HepG2 (cell line): ENCODE data around the gene CHCHD6. TPM values are rescaled to one million over a fixed set of nuclear protein-coding genes. Genes with fewer than 3 reads are reported as not detected.

Source experiments
- ATAC-seq: fragments of 200-7000 bp; cut with Tn5 transposase; 3 replicates; pipeline ENCODE4 v1.9.1; 2020; ENCODE audit warnings: mild to moderate bottlenecking, moderate library complexity
- BruUV-seq: library from RNA; stranded (reverse); fragments of 400-500 nt; replicated peaks from 2 replicates; lab custom pipeline; 2021; lab: Mats Ljungman, UMichigan
- CTCF ChIA-PET: fragments of 300-600 bp; formaldehyde crosslinking; extraction: SDS; loops from one replicate; lab custom pipeline; 2021; ENCODE audit warnings: low total read pairs, inconsistent platforms, low intra/inter-chr PET ratio; lab: Yijun Ruan, JAX
- POLR2A ChIA-PET: fragments of 350-600 bp; sonication (Branson Sonifier 250); formaldehyde crosslinking; loops from one replicate; lab custom pipeline; 2020; ENCODE audit warnings: antibody characterized with exemption, inconsistent platforms; lab: Yijun Ruan, JAX
- DNase-seq: peaks from one replicate; pipeline ENCODE4 v3.0.0-alpha.2; 2015; ENCODE audit warnings: low spot score
- FAIRE-seq: peaks from 3 replicates; lab custom pipeline; 2011; peaks lifted over from hg19 to GRCh38; lab: Jason Lieb, UNC
- H2AFZ ChIP-seq: one replicate; pipeline ENCODE4 v1.6.1; 2011; ENCODE audit warnings: low read length, inconsistent platforms
- H3K27ac ChIP-seq: fragments of 300-600 bp; 3 replicates; pipeline ENCODE4 v1.8.0; 2011; ENCODE audit warnings: mixed run types, mild to moderate bottlenecking, mixed read lengths, low read length, inconsistent platforms; ENCODE audit not compliant: insufficient read depth; ENCODE audit errors: extremely low read length
- H3K27me3 ChIP-seq, 2 experiments: fragments of 200-600 bp in 1 of 2; 2 replicates in 1 of 2; 3 replicates in 1 of 2; pipeline versions ENCODE4 v1.6.0 to v1.8.0; 2011; ENCODE audit warnings: low read length in 2 of 2, mild to moderate bottlenecking in 2 of 2, moderate library complexity in 2 of 2, inconsistent platforms in 1 of 2; ENCODE audit not compliant: insufficient read depth in 2 of 2, control insufficient read depth in 1 of 2
- H3K36me3 ChIP-seq, 2 experiments: fragments of 200-600 bp in 1 of 2; replicated peaks in 1 of 2; 2 replicates in 1 of 2; 3 replicates in 1 of 2; pipeline versions ENCODE4 v1.5.1 to v1.8.0; 2011; ENCODE audit warnings: low read length in 2 of 2, inconsistent platforms in 1 of 2; ENCODE audit not compliant: insufficient read depth in 2 of 2, control insufficient read depth in 1 of 2
- H3K4me1 ChIP-seq: 2 replicates; pipeline ENCODE4 v1.5.1; 2012; ENCODE audit warnings: low read length, inconsistent platforms; ENCODE audit not compliant: insufficient read depth
- H3K4me2 ChIP-seq: 2 replicates; pipeline ENCODE4 v1.6.0; 2011; ENCODE audit warnings: low read depth, low read length, inconsistent platforms
- H3K4me3 ChIP-seq, 3 experiments: fragments of 200-600 bp in 1 of 3; sonication (generic), shearing (Covaris generic) in 1 of 3; replicated peaks in 1 of 3; 2 replicates each; pipeline ENCODE4 v1.5.1; 2011 to 2016; ENCODE audit warnings: low read length in 3 of 3, inconsistent platforms in 2 of 3, low read depth in 2 of 3, mild to moderate bottlenecking in 2 of 3, control low read depth in 1 of 3, mixed read lengths in 1 of 3; ENCODE audit not compliant: insufficient read depth in 1 of 3
- H3K79me2 ChIP-seq: one replicate; pipeline ENCODE4 v1.6.1; 2011; ENCODE audit warnings: low read length, inconsistent platforms; ENCODE audit not compliant: insufficient read depth
- H3K9ac ChIP-seq: 2 replicates; pipeline ENCODE4 v1.6.0; 2011; ENCODE audit warnings: mild to moderate bottlenecking, low read depth, low read length, inconsistent platforms; ENCODE audit not compliant: insufficient read depth
- H3K9me3 ChIP-seq: 2 replicates; pipeline ENCODE4 v1.5.1; 2012; ENCODE audit warnings: mild to moderate bottlenecking, low read length
- H4K20me1 ChIP-seq: 2 replicates; pipeline ENCODE4 v1.6.0; 2011; ENCODE audit warnings: inconsistent platforms, mild to moderate bottlenecking, low read length, moderate library complexity; ENCODE audit not compliant: insufficient read depth
- FOXA3 ChIP-seq: IDR thresholded peaks from 2 replicates; pipeline ENCODE4 v1.6.1; 2016; ENCODE audit warnings: missing genetic modification reagents, missing compliant biosample characterization
- HNF4A ChIP-seq: sonication (generic); formaldehyde crosslinking; IDR thresholded peaks from 2 replicates; pipeline ENCODE4 v1.4.0; 2020; ENCODE audit warnings: missing genetic modification reagents
- HNF4G ChIP-seq, 2 experiments: sonication (generic) in 1 of 2; formaldehyde crosslinking in 1 of 2; IDR thresholded peaks; 2 replicates each; pipeline versions ENCODE4 v1.4.0 to v1.6.1; 2011 to 2020; ENCODE audit warnings: borderline replicate concordance in 2 of 2, low read depth in 2 of 2, mild to moderate bottlenecking in 2 of 2, low read length in 1 of 2, missing genetic modification reagents in 1 of 2, moderate library complexity in 1 of 2
- NPAS2 ChIP-seq: sonication (generic); formaldehyde crosslinking; IDR thresholded peaks from 2 replicates; pipeline ENCODE4 v1.8.0; 2022; ENCODE audit warnings: mild to moderate bottlenecking, missing genetic modification reagents, borderline replicate concordance
- PAF1 ChIP-seq: IDR thresholded peaks from 2 replicates; pipeline ENCODE4 v1.6.1; 2016; ENCODE audit warnings: missing genetic modification reagents, missing compliant biosample characterization
- SAP130 ChIP-seq: IDR thresholded peaks from 2 replicates; pipeline ENCODE4 v1.6.1; 2016; ENCODE audit warnings: low read depth
- ZNF256 ChIP-seq: sonication (generic); formaldehyde crosslinking; conservative IDR thresholded peaks from 2 replicates; pipeline ENCODE4 v1.4.0; 2020; ENCODE audit warnings: missing genetic modification reagents
- ZNF263 ChIP-seq: sonication (generic); formaldehyde crosslinking; IDR thresholded peaks from 2 replicates; pipeline ENCODE4 v1.4.0; 2020; ENCODE audit warnings: missing genetic modification reagents
- ZNF329 ChIP-seq: sonication (generic); formaldehyde crosslinking; IDR thresholded peaks from 2 replicates; pipeline ENCODE4 v1.9.0; 2021; ENCODE audit warnings: low read depth, mild to moderate bottlenecking, missing genetic modification reagents
- WGBS: methylation state at CpG from one replicate; pipeline ENCODE4 v1.1.6; 2017; ENCODE audit warnings: low lambda C conversion rate; 5-methylcytosine and 5-hydroxymethylcytosine counted together
- in situ Hi-C: cut with HindIII; loops from 2 replicates; pipeline ENCODE4 v1.10.0; 2017; ENCODE audit warnings: low pct_unique_long_range_greater_than_20kb; ENCODE audit not compliant: extremely low pct_ligation_motif_present
- intact Hi-C: fragments of 100-400 bp; cut with micrococcal nuclease; formaldehyde crosslinking; loops from one replicate; pipeline ENCODE4 v1.10.0; 2022; ENCODE audit not compliant: unreplicated experiment
- polyA plus RNA-seq, 8 experiments: library from polyadenylated mRNA; depleted of rRNA in 3 of 8; stranded (reverse) in 7 of 8; unstranded in 1 of 8; fragments of >200 nt; fragmentation: Illumina TruSeq in 4 of 8; extraction: Trizol in 4 of 8; gene quantifications; 2 replicates each; pipeline versions ENCODE4 v1.2.1 to v1.2.3, GENCODE V29; 2011 to 2016; ENCODE audit warnings: low read depth in 4 of 8, missing spikeins in 1 of 8, mixed read lengths in 1 of 8; ENCODE audit not compliant: insufficient read depth in 1 of 8
- total RNA-seq, 5 experiments: library from RNA; depleted of rRNA; stranded (reverse); fragments of >200 nt; fragmentation: Illumina TruSeq; extraction: Trizol; gene quantifications; 2 replicates each; pipeline ENCODE4 v1.2.3, GENCODE V29; 2016; ENCODE audit warnings: low read depth in 1 of 5
- TF ChIP-seq, protein P1 (sequence below): sonication (generic); formaldehyde crosslinking; IDR thresholded peaks from 2 replicates; pipeline ENCODE4 v1.8.0; 2022; ENCODE audit warnings: missing genetic modification reagents, mild to moderate bottlenecking, moderate library complexity, borderline replicate concordance
- TF ChIP-seq, protein P2 (sequence below): fragments of 450-650 bp; IDR thresholded peaks from 2 replicates; pipeline ENCODE4 v1.6.1; 2016

The CHCHD6 gene
- total and polyA plus RNA-seq, 2 of the 13 experiments (the other 11 are each of a cell fraction or from before 2014, with no cell fraction given): 20.3 to 20.8 TPM

DNA sequence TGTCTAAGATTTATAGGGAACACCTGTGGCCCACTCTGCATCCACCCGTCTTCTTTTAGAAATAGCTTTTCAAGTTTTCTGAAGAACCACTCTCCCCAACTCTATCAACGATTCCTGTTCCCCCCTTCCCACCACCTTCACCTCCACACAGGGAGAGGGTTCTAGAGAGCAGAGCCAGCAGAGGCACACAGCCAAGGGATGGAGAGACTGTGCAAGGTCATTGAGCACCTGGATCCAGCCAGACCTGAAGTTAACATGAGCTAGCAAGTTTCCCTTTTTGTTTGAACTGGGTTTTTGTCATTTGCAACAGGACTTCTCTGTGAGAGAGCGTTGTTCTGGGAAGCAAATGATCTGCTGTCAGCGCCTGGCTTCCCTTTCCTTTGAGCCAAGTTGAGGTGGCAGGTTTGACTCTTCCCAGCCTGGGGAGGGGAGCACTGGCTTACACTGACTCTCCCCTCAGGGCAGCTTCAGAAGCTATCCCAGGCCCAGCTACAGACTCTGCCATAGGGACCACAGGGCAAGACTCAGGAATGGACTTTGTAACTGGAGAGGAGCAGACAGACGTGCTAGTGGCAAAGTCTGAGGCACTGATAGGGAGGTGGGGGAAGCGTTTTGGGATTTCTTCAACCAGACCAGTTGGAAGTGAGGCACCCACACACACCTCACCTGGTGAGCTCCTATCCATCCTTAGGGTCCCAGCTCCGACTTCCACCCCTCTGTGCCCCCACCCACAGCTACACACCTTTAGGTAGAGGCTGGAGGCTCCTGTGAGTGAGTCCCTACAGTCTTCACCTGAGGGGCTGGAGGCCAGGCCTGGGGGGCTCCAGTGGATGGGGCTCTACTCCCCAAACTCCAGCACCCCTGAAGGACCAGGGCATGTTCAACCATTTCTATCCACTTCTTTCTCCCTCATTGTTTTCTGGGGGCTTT, 259.5 kb downstream of the CHCHD6 start:
- WGBS: 81% methylated on average over 5 of the region's 7 CpGs
- in situ Hi-C loops: loop anchor here (5.0 kb wide), 1 partner anchor 211 kb away; no protein-coding TSS in a partner anchor

DNA sequence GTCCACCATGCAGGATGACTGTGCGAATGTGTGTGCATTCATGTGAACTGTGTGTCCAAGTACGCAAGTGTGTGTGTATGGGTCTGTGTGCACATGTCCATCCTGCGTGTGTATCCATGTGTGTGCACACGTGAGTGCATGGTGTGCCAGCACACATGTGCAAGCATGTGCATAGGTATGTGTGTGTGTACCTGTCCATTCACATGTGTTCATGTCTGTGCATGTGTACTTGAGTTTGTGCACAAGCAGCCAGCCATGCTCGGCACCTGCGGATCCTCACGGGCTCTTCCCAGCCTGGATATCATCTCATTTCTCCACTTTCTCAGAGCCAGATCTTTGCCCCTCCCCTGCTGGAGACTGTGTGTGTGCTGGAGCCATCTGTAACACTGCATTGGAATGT, 260.2 kb downstream of the CHCHD6 start:
- POLR2A ChIA-PET: no interaction called here
- Histone ChIP-seq H3K79me2 (no peaks in the 10 kb centered on the region), H3K4me3 (no peak overlapping the region), H4K20me1 (no peaks in the 10 kb centered on the region), H3K4me2 (no peak overlapping the region), H3K27ac (no peak overlapping the region), H3K4me1 (peaks cover 36% of the 10 kb centered on the region), H2AFZ (no peak overlapping the region), H3K9ac (no peak overlapping the region), H3K9me3 (no peaks in the 10 kb centered on the region), H3K36me3 (no peaks in the 10 kb centered on the region), H3K27me3 (no peaks in the 10 kb centered on the region)
- FAIRE-seq (no peak), ATAC-seq (no peak), DNase-seq (no peak)
- in situ Hi-C loops (loop anchor here (5.0 kb wide), 1 partner anchor 212 kb away; no protein-coding TSS in a partner anchor), intact Hi-C loops (no loop called here)
- no TSS peak for BruUV-seq
- no peak for TF ChIP-seq PAF1
- TF ChIP-seq, protein P1, sequence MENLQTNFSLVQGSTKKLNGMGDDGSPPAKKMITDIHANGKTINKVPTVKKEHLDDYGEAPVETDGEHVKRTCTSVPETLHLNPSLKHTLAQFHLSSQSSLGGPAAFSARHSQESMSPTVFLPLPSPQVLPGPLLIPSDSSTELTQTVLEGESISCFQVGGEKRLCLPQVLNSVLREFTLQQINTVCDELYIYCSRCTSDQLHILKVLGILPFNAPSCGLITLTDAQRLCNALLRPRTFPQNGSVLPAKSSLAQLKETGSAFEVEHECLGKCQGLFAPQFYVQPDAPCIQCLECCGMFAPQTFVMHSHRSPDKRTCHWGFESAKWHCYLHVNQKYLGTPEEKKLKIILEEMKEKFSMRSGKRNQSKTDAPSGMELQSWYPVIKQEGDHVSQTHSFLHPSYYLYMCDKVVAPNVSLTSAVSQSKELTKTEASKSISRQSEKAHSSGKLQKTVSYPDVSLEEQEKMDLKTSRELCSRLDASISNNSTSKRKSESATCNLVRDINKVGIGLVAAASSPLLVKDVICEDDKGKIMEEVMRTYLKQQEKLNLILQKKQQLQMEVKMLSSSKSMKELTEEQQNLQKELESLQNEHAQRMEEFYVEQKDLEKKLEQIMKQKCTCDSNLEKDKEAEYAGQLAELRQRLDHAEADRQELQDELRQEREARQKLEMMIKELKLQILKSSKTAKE (CRISPR knock-in tag): no peak
- TF ChIP-seq SAP130 (CRISPR knock-in tag): no peak
- TF ChIP-seq ZNF256: no peak
- TF ChIP-seq, protein P2, sequence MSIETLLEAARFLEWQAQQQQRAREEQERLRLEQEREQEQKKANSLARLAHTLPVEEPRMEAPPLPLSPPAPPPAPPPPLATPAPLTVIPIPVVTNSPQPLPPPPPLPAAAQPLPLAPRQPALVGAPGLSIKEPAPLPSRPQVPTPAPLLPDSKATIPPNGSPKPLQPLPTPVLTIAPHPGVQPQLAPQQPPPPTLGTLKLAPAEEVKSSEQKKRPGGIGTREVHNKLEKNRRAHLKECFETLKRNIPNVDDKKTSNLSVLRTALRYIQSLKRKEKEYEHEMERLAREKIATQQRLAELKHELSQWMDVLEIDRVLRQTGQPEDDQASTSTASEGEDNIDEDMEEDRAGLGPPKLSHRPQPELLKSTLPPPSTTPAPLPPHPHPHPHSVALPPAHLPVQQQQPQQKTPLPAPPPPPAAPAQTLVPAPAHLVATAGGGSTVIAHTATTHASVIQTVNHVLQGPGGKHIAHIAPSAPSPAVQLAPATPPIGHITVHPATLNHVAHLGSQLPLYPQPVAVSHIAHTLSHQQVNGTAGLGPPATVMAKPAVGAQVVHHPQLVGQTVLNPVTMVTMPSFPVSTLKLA: peak; percentile 86
- TF ChIP-seq FOXA3 (CRISPR knock-in tag): no peak
- CTCF ChIA-PET: no interaction called here
- 85% methylated on average over 6 of the region's 7 CpGs for WGBS

More for the DNA sequence above, 259.5 kb downstream of the CHCHD6 start:
- no peaks in the 10 kb centered on the region for H3K79me2 ChIP-seq
- H3K9ac ChIP-seq: no peak overlapping the region
- FAIRE-seq (no peak), ATAC-seq (peak; percentile 58), DNase-seq (no peak)
- intact Hi-C loops: no loop called here
- no peaks in the 10 kb centered on the region for H3K9me3 ChIP-seq
- POLR2A ChIA-PET: no interaction called here
- H3K4me2 ChIP-seq: no peak overlapping the region
- no TSS peak for BruUV-seq
- H4K20me1 ChIP-seq: no peaks in the 10 kb centered on the region
- no peaks in the 10 kb centered on the region for H3K27me3 ChIP-seq
- H2AFZ ChIP-seq: no peak overlapping the region
- H3K4me3 ChIP-seq: no peak overlapping the region
- H3K36me3 ChIP-seq: no peaks in the 10 kb centered on the region
- H3K4me1 ChIP-seq: peaks cover 30% of the 10 kb centered on the region
- H3K27ac ChIP-seq: no peak overlapping the region
- CTCF ChIA-PET: no interaction called here
- TF ChIP-seq NPAS2 (CRISPR knock-in tag) (no peak), ZNF329 (CRISPR knock-in tag) (peak; percentile 98), HNF4A (CRISPR knock-in tag) (peak; percentile 55), HNF4G (IDR thresholded peaks at IDR 0.05; ENCODE audit: borderline replicate concordance, low read depth, low read length) (0 out of 2 replicates have a peak, but pooled peaks have one; percentile 41), HNF4G (CRISPR knock-in tag; IDR thresholded peaks at IDR 0.05; ENCODE audit: borderline replicate concordance, low read depth) (no peak), ZNF263 (CRISPR knock-in tag) (peak; percentile 50; the same call in 1 of the 2 replicates)
- TF ChIP-seq, all 625 proteins: peak for 4
